ENCODE measurements around the gene NPW. TPM values are rescaled to one million over a fixed set of nuclear protein-coding genes. Genes with fewer than 3 reads are reported as not detected.

NPW gene
- total and polyA plus RNA-seq, 9 of the 15 experiments (the other 6 are each of a cell fraction or from before 2014, with no cell fraction given), result 0.14 to 4.0 (median 2.6) TPM; not detected in 4

DNA sequence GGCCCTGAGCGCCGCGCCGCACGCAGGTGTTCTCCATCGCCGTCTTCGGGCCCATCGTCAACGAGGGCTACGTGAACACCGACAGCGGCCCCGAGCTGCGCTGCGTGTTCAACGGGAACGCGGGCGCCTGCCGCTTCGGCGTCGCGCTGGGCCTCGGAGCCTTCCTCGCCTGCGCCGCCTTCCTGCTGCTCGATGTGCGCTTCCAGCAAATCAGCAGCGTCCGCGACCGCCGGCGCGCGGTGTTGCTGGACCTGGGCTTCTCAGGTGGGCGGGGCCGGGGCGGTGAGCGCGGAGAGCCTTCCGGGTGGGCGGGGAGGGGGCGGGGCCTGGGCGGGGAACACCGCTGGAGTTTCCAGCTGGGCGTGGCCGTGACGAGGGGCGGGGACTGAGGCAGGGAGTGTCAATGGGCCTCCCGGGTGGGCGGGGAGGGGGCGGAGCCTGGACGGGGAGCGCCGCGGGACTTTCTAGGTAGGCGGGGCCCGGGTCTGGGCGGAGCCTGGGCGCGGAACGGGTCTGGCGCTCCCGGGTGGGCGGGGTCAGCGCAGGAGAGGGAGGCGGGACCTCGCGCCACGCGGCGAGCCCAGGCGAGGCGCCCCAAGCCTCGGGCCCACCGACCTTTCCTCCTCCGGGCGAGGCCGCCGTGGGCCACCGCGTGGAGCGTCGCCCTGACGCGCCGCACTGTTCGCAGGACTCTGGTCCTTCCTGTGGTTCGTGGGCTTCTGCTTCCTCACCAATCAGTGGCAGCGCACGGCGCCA is 27.5 kb upstream of the NPW start (continued):
- TF ChIP-seq, protein P1, sequence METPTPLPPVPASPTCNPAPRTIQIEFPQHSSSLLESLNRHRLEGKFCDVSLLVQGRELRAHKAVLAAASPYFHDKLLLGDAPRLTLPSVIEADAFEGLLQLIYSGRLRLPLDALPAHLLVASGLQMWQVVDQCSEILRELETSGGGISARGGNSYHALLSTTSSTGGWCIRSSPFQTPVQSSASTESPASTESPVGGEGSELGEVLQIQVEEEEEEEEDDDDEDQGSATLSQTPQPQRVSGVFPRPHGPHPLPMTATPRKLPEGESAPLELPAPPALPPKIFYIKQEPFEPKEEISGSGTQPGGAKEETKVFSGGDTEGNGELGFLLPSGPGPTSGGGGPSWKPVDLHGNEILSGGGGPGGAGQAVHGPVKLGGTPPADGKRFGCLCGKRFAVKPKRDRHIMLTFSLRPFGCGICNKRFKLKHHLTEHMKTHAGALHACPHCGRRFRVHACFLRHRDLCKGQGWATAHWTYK (CRISPR knock-in tag; IDR thresholded peaks at IDR 0.05), result peak; percentile 35; the same call in 1 of the 2 replicates
- TF ChIP-seq, protein P2, sequence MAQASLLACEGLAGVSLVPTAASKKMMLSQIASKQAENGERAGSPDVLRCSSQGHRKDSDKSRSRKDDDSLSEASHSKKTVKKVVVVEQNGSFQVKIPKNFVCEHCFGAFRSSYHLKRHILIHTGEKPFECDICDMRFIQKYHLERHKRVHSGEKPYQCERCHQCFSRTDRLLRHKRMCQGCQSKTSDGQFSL (CRISPR knock-in tag; IDR thresholded peaks at IDR 0.05), result no peak
- TF ChIP-seq, protein P2 (tag; IDR thresholded peaks at IDR 0.05), result no peak
- TF ChIP-seq NFIX (CRISPR knock-in tag; IDR thresholded peaks at IDR 0.05; ENCODE audit: low read depth) (no peak), CHD1 (IDR thresholded peaks at IDR 0.05; ENCODE audit: low read length) (peak; percentile 63), HLTF (IDR thresholded peaks at IDR 0.05) (peak; percentile 44; the same call in 1 of the 2 replicates), POLR2G (IDR thresholded peaks at IDR 0.05; ENCODE audit: low read depth, low read length) (peak; percentile 82), GATAD2B (IDR thresholded peaks at IDR 0.05; ENCODE audit: borderline replicate concordance) (no peak), XRCC5 (IDR thresholded peaks at IDR 0.05; ENCODE audit: low read depth, low read length) (no peak), EGR1 (conservative IDR thresholded peaks at IDR 0.05) (0 out of 2 replicates have a peak, but pooled peaks have one; percentile 16), FOXJ2 (tag; IDR thresholded peaks at IDR 0.05) (no peak), SOX6 (IDR thresholded peaks at IDR 0.05) (peak; percentile 43), ZNF165 (CRISPR knock-in tag; IDR thresholded peaks at IDR 0.05; ENCODE audit: borderline replicate concordance) (no peak), NCOA2 (IDR thresholded peaks at IDR 0.05; ENCODE audit: partially characterized antibody in 2 of 2) (no peak), MTA3 (IDR thresholded peaks at IDR 0.05; ENCODE audit: borderline replicate concordance) (peak; percentile 59), PTRF (tag; IDR thresholded peaks at IDR 0.05) (no peak), DACH1 (IDR thresholded peaks at IDR 0.05; ENCODE audit: partially characterized antibody) (no peak), KDM5B (IDR thresholded peaks at IDR 0.05; ENCODE audit: insufficient replicate concordance, low read depth, low read length) (peak; percentile 71), CHD2 (IDR thresholded peaks at IDR 0.05; ENCODE audit: low read depth, low read length) (0 out of 2 replicates have a peak, but pooled peaks have one; percentile 25), SUPT5H (IDR thresholded peaks at IDR 0.05) (peak; percentile 63), POLR2B (IDR thresholded peaks at IDR 0.05; ENCODE audit: low read depth, partially characterized antibody) (peak; percentile 40), NFE2 (IDR thresholded peaks at IDR 0.05; ENCODE audit: low read depth) (no peak), HDAC1 (IDR thresholded peaks at IDR 0.05) (peak in 1 of 2 experiments; percentile 78; a peak in 2 of 4 replicates), U2AF2 (optimal IDR thresholded peaks at IDR 0.05; ENCODE audit: low read depth, low read length) (no peak)
- TF ChIP-seq, protein P3, sequence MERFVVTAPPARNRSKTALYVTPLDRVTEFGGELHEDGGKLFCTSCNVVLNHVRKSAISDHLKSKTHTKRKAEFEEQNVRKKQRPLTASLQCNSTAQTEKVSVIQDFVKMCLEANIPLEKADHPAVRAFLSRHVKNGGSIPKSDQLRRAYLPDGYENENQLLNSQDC (CRISPR knock-in tag; IDR thresholded peaks at IDR 0.05), result no peak
- TF ChIP-seq, protein P4, sequence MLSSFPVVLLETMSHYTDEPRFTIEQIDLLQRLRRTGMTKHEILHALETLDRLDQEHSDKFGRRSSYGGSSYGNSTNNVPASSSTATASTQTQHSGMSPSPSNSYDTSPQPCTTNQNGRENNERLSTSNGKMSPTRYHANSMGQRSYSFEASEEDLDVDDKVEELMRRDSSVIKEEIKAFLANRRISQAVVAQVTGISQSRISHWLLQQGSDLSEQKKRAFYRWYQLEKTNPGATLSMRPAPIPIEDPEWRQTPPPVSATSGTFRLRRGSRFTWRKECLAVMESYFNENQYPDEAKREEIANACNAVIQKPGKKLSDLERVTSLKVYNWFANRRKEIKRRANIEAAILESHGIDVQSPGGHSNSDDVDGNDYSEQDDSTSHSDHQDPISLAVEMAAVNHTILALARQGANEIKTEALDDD (IDR thresholded peaks at IDR 0.05), result no peak
- TF ChIP-seq, protein P5, sequence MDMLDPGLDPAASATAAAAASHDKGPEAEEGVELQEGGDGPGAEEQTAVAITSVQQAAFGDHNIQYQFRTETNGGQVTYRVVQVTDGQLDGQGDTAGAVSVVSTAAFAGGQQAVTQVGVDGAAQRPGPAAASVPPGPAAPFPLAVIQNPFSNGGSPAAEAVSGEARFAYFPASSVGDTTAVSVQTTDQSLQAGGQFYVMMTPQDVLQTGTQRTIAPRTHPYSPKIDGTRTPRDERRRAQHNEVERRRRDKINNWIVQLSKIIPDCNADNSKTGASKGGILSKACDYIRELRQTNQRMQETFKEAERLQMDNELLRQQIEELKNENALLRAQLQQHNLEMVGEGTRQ (CRISPR knock-in tag; IDR thresholded peaks at IDR 0.05), result no peak

Measured in K562 (cell line).